Gastroesophageal sphincter (tissue), 4 donors: Measurements from ENCODE around the gene TRPC4. TPM values are rescaled to one million over a fixed set of nuclear protein-coding genes. Genes with fewer than 3 reads are reported as not detected.
"Not testable (repeated sequence)": the region's sequence is repeated elsewhere in the genome, so short reads cannot be mapped to it uniquely, and the experiment has no call there.

Experiments used
- ATAC-seq: fragments of 150-250 bp; one replicate; pipeline ENCODE4 v1.9.1; 2016; ENCODE audit warnings: mild to moderate bottlenecking, moderate library complexity
- H3K27ac ChIP-seq, 4 donors: fragments of 200-600 bp; sonication (generic) in 3 of 4; 1 replicate in 3 of 4; 2 replicates in 1 of 4; pipeline ENCODE4 v1.5.1; 2016 to 2019
- H3K27me3 ChIP-seq: fragments of 200-600 bp; sonication (generic); one replicate; pipeline ENCODE4 v1.5.1; 2019
- H3K36me3 ChIP-seq, 2 donors: fragments of 200-600 bp; sonication (generic); one replicate each; pipeline ENCODE4 v1.5.1; 2019; ENCODE audit warnings: control low read depth in 1 of 2
- H3K4me1 ChIP-seq, 3 donors: fragments of 200-600 bp; sonication (generic); 1 replicate in 2 of 3; 2 replicates in 1 of 3; pipeline ENCODE4 v1.5.1; 2016 to 2019; ENCODE audit warnings: control low read depth in 2 of 3
- H3K4me3 ChIP-seq, 2 donors: fragments of 200-600 bp; sonication (generic); one replicate each; pipeline ENCODE4 v1.5.1; 2019; ENCODE audit warnings: mild to moderate bottlenecking in 1 of 2, moderate library complexity in 1 of 2
- H3K9me3 ChIP-seq, 3 donors: fragments of 200-600 bp; sonication (generic); one replicate each; pipeline ENCODE4 v1.5.1; 2017 to 2019; ENCODE audit warnings: control low read depth in 2 of 3
- EP300 ChIP-seq: sonication (generic); formaldehyde crosslinking; IDR thresholded peaks from one replicate; pipeline ENCODE4 v1.6.1; 2017; ENCODE audit warnings: antibody characterized with exemption, mild to moderate bottlenecking
- POLR2A ChIP-seq, 2 donors: fragments of 450-650 bp; IDR thresholded peaks; one replicate each; pipeline ENCODE4 v1.6.1; 2017; ENCODE audit warnings: antibody characterized with exemption in 2 of 2, mild to moderate bottlenecking in 2 of 2, moderate library complexity in 1 of 2
- POLR2AphosphoS5 ChIP-seq: sonication (generic); formaldehyde crosslinking; IDR thresholded peaks from one replicate; pipeline ENCODE4 v1.6.1; 2017; ENCODE audit warnings: antibody characterized with exemption
- WGBS, 2 donors: methylation state at CpG; one replicate each; pipeline ENCODE4 v1.1.5; 2018; ENCODE audit warnings: low coverage in 1 of 2; 5-methylcytosine and 5-hydroxymethylcytosine counted together
- total RNA-seq, 4 donors: library from RNA; depleted of rRNA; stranded (reverse); fragments of >200 nt; gene quantifications; one replicate each; pipeline ENCODE4 v1.1.0, GENCODE V29; 2016
- TF ChIP-seq, protein P1 (sequence below), 4 experiments: fragments of 200-600 bp in 2 of 4; fragments of 450-650 bp in 2 of 4; sonication (generic) in 1 of 4; IDR thresholded peaks; one replicate each; pipeline ENCODE4 v1.5.1; 2017 to 2019; ENCODE audit warnings: antibody characterized with exemption in 4 of 4, mild to moderate bottlenecking in 2 of 4, moderate library complexity in 2 of 4

TRPC4 gene
- total RNA-seq, 4 donors from 2014 or later: 0.31 to 1.1 (median 0.87) TPM; not detected in 1

DNA sequence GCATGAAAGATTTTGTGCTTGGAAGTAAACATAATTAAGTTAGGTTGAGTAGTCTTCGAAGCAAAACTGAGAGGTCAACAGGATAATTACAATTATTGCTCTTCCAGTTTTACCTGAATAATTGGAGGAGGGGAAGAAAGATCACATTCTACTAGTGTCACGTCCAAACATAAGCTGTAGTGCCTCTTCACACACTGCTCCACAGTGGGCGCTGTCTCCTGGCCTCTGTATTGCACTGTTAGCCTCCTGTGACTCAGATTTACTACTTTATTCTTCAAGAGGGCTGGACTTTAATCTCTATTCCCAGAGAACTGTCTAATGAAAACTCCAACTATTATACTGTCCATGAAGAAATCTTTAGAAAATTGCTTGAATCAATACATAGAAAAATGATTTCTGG, 62.9 kb downstream of the TRPC4 start:
- no peak for ATAC-seq
- 72 to 95% methylated on average over 3 of the region's 3 CpGs for WGBS, 2 donors

DNA sequence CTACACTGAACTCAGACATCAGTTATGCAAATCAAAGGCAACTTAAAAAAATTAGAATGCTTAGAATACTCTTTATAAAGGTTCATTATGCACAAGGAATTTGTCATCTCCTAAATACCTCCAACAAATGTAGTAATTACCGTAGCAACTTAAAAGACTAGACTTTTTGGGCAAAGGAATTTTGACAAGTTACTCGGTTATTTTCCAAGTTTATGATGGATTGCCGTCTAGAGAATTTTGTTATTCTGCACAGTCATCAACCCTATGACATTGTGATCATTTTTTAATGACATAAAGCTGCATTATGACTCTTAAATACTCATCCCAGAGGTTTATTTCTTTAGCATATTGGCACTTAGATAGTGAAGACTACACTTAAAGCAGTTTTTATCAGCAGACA, 71.9 kb downstream of the TRPC4 start:
- Histone ChIP-seq H3K9me3 (no peaks in the 10 kb centered on the region), H3K4me1 (no peaks in the 10 kb centered on the region), H3K27me3 (no peaks in the 10 kb centered on the region), H3K36me3 (no peaks in the 10 kb centered on the region), H3K27ac (no peak overlapping the region), H3K4me3 (no peak overlapping the region)
- 62 to 87% methylated on average over 3 of the region's 3 CpGs for WGBS, 2 donors
- no peak for ATAC-seq
- TF ChIP-seq POLR2AphosphoS5: no peak
- TF ChIP-seq EP300: no peak
- TF ChIP-seq, protein P1, sequence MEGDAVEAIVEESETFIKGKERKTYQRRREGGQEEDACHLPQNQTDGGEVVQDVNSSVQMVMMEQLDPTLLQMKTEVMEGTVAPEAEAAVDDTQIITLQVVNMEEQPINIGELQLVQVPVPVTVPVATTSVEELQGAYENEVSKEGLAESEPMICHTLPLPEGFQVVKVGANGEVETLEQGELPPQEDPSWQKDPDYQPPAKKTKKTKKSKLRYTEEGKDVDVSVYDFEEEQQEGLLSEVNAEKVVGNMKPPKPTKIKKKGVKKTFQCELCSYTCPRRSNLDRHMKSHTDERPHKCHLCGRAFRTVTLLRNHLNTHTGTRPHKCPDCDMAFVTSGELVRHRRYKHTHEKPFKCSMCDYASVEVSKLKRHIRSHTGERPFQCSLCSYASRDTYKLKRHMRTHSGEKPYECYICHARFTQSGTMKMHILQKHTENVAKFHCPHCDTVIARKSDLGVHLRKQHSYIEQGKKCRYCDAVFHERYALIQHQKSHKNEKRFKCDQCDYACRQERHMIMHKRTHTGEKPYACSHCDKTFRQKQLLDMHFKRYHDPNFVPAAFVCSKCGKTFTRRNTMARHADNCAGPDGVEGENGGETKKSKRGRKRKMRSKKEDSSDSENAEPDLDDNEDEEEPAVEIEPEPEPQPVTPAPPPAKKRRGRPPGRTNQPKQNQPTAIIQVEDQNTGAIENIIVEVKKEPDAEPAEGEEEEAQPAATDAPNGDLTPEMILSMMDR (IDR thresholded peaks at IDR 0.05): no peak
- no peak for TF ChIP-seq POLR2A (IDR thresholded peaks at IDR 0.05)

More for the DNA sequence above, 62.9 kb downstream of the TRPC4 start:
- H3K27ac ChIP-seq: no peak overlapping the region
- no peaks in the 10 kb centered on the region for H3K9me3 ChIP-seq
- H3K27me3 ChIP-seq: no peaks in the 10 kb centered on the region
- no peaks in the 10 kb centered on the region for H3K4me1 ChIP-seq
- no peak overlapping the region for H3K4me3 ChIP-seq
- TF ChIP-seq POLR2AphosphoS5: no peak
- no peak for TF ChIP-seq EP300
- TF ChIP-seq, protein P1 (IDR thresholded peaks at IDR 0.05): no peak
- TF ChIP-seq POLR2A (IDR thresholded peaks at IDR 0.05): no peak
- no peaks in the 10 kb centered on the region for H3K36me3 ChIP-seq

DNA sequence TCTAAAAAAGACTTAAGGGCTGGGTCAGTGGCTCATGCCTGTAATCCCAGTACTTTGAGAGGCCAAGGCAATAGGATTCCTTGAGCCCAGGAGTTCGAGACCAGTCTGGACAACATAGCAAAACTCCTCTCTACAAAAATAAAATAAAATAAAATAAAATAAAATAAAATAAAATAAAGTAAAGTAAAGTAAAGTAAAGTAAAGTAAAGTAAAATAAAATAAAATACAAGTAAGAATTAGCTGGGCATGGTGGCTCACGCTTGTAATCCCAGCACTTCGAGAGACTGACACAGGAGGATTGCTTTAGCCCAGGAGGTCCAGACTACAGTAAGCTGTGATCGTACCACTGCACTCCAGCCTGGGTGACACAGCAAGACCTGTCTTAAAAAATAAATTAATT, 72.8 kb downstream of the TRPC4 start:
- not testable (repeated sequence) for H3K4me1 ChIP-seq, H3K27me3 ChIP-seq, H3K36me3 ChIP-seq, H3K9me3 ChIP-seq, H3K27ac ChIP-seq, H3K4me3 ChIP-seq, ATAC-seq
- 92 to 100% methylated on average over 3 of the region's 4 CpGs for WGBS, 2 donors

DNA sequence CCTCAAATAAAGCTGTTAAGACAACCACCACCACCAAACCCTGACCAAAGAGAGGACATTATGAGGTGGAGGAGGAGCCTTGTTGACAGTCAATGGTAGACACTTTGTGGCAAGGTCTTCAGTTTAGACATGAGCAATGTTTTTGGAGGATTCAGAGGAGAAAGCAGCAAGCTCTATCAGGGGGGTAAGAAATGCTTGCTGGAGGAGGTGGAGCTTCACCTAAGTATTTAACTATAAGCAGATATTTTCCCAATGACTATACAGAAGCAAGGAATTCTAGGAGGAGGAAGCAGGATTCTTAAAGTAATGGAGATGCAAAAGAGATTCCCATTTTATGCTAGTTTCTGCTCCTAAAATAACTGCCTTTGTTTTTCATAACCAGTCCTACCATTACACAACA, 74.2 kb downstream of the TRPC4 start:
- Histone ChIP-seq H3K4me1 (no peaks in the 10 kb centered on the region), H3K36me3 (no peaks in the 10 kb centered on the region), H3K27me3 (no peaks in the 10 kb centered on the region), H3K4me3 (no peak overlapping the region), H3K27ac (no peak overlapping the region), H3K9me3 (no peaks in the 10 kb centered on the region)
- ATAC-seq: no peak
- TF ChIP-seq EP300: no peak
- no peak for TF ChIP-seq POLR2AphosphoS5
- TF ChIP-seq POLR2A (IDR thresholded peaks at IDR 0.05): no peak
- TF ChIP-seq, protein P1 (IDR thresholded peaks at IDR 0.05): no peak

DNA sequence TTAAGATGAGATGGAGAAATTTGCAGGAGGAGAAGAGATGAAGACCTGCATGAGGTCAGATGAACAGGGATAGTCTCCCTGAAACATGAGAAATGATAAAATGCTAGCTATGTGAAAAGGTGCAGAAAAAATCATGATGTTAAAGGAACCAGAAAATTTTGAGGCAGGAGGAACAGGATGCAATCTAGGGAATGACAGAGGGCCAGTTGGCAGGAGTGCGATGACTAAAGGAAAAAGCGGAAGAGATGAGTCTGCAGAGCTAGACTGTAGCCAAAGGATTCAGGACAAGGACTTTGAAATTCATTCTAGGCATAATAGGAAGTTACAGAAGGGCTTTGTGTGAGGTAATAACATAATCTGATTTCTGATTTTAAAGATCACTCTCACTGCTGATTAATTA, 77.9 kb downstream of the TRPC4 start:
- ATAC-seq: no peak
- Histone ChIP-seq H3K4me3 (no peak overlapping the region), H3K9me3 (no peaks in the 10 kb centered on the region), H3K27me3 (no peaks in the 10 kb centered on the region), H3K36me3 (no peaks in the 10 kb centered on the region), H3K4me1 (no peaks in the 10 kb centered on the region), H3K27ac (no peak overlapping the region)
- 47 to 85% methylated on average over 2 of the region's 2 CpGs for WGBS, 2 donors
- TF ChIP-seq, protein P1 (IDR thresholded peaks at IDR 0.05): no peak
- TF ChIP-seq POLR2AphosphoS5 (no peak), POLR2A (IDR thresholded peaks at IDR 0.05) (no peak), EP300 (no peak)
